GM20431 (cell line): ENCODE measurements around the gene CHMP4A.

ENCODE experiments used
- in situ Hi-C: fragments of 300-500 bp; cut with MseI, MboI; formaldehyde crosslinking; loops from one replicate; pipeline ENCODE4 v1.15.0; 2020; ENCODE audit warnings: low sequenced_read_pairs; ENCODE audit not compliant: unreplicated experiment

CHMP4A gene, protein sequence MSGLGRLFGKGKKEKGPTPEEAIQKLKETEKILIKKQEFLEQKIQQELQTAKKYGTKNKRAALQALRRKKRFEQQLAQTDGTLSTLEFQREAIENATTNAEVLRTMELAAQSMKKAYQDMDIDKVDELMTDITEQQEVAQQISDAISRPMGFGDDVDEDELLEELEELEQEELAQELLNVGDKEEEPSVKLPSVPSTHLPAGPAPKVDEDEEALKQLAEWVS

DNA sequence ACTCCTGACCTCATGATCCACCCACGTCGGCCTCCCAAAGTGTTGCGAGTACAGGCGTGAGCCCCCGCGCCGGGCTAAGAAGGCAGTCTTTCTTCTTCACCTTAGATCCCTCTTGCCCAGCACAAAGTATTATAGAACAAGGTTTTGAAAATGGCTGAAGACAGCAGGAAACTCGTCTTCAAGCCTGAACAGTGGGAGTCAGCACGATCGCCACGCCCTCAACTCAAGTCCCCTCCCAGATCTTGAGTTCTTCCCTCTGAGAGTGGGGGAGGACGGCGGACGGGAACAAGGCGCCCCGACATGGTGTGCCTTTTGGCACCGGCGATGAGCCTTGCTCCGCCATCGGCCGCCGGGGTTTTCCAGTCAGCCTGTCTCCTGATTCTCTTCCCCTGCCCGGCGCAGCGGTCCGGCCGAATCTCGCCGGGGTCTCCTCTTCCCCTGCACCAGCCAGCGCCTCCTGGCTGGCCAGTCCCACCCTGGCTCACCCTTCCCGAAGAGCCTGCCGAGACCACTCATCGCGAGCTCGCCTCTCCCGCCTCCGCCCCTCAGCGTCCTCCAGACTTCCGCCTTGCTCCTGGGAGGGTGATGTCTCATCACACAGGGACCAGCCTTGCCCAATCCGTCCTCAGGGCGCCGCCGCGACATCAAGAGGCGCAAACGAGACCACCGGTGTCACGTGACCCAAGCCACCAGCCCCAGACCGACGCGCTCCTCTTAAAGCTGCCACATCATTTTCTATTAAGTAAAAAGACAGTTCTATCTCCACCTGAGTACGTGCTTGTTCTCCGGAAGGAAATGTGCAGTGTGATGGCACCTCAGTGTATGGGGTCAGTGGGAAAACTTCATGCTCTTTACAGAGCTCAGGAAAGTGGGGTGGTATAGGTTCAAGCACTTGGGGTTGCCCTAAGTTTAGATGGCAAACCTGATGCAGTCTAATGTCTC lies at the start of gene CHMP4A:
Gene CHMP4A (minus strand): TSS at position 565 of the 942 bp plus-strand sequence. CDS start 49 bp downstream, at position 516.
- in situ Hi-C loops = no loop called here

DNA sequence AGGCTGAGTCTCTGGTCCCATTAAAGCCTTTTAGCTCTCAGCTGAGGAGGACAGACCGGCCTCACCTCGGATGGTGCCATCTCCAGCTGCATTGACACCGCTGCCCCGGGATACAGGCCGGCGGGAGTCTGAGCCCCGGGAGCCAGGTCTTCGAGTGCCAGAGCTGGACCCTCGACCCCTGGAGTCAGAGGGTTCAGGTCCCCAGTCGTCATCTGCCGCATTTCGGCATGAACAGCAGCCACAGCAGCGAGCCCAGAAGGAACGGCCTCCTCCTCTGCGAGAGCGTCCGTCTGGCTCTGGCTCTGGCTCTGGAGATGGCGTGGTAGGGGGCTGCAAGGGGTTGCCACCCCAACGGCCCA lies 48.7 kb upstream of the CHMP4A start:
- in situ Hi-C loops = no loop called here

DNA sequence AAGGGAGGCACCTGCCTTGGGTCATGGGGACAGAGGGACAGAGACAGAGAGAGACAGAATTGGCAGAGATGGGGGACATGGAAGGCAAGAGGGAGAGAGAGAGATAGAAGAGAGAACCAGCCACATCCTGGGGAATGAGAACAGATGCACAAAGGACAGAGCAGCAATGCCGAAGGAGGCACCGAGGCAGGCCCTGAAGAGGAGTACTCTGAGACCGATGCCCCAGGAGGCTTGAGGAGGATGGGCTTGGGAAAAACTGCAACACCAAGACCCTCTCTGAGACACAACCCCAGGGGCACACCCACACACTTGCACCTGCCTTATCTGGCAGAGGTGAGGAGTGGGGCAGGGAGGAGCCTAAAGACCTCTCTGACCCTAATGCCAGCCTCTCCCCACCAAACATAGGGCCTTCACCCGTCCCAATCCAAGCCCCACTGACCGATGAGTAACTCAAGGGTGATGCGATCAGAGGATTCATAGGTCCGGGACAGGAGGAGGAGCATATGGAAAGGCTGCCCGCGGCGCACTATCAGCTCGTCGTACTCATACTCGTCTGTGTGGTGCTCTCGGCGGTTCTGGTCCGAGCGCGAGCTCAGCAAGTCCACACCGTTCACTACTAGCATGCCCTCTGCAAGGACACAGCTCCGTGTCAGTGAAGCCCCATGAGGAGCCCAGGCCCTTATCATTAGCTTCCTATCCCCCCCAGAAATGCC lies 48.1 kb upstream of the CHMP4A start:
- in situ Hi-C loops = no loop called here

DNA sequence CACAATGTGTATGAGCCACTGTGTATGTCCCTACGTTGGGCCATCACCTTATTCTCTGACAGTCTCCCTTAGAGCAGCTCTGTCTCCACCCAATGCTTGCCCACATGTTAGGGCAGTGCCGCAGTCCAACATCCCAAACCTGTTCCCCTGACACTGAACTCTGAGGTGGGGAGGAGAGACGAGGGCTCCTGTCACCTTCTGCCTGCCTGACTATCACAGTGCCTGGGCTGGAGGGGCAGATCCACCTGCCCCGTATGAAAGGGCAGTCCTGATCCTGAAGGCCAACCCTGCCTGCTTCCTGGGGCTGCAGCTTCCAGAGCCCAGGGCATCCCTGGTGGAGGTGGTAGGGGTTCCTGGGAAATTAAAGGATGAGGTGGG lies 47.5 kb upstream of the CHMP4A start:
- in situ Hi-C loops = no loop called here

DNA sequence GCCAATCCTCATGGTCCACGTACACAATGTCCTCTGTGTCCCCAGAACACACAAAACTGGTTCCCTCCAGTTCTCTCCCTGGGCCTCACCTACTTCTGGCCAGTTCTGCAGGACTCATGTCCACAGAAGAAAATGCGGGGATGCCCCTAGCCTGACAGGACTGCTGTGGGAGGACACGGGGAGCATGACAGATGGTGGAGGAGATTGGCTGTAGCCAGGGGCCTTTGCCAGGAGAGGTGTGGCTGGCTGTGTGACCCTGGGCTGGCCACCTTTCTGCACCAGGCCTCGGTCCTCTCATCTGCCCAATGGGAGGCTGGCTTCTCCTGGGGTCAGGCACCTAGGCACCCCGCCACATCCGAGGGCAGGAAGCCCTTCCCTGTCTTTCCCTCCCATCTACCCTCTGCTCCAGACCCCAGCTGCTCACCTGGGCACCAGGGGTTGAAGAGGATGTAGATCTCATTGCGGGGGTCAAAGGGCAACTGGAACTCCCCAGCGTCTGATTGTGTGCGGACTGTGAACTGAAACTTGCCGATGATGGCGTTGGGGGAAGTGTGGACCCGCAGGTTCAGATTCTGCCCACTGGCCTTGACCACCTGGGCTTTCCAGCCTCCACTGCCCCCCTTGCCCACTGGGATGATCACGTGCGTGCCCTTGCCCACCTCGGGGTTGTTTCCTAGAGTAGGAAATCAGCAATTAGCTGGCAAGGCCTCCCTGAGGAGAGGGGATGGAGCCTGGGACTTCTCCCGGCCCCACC lies 46.9 kb upstream of the CHMP4A start:
- in situ Hi-C loops = no loop called here

DNA sequence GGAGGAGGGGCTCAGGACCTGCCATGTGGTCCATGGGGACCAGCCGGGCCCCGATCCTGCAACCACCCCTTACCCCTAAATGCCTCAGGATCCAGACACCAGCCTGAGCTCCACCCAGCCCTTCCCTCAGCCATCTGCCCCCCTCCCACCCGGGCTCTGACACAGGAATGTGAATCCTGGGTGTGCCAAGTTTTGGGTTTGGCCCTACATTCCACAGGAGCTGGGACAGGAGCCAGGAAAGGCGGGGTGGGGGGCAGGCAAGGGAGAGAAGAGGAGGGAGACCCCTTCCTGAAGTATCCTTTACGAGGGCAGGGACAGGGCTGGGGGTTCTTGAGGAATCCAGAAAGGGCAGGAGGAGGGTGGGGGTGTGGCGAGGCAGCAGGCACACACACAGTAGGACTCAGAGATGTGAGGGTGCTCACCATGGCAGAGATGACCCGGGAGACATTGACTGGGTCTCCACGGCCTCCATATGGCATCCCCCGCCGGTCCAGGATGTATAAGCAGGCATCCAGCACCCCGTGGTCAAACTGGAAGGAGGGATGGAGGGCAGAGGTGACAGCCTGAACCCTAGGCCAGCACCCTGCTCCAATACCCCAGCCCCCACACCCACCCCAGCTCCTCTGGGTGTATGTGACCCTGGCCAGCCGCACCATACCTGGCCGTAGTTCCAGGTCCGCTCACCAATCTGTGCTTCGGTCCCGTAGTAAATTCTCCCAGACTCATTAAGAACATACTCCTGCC lies 46.2 kb upstream of the CHMP4A start:
- in situ Hi-C loops = no loop called here

DNA sequence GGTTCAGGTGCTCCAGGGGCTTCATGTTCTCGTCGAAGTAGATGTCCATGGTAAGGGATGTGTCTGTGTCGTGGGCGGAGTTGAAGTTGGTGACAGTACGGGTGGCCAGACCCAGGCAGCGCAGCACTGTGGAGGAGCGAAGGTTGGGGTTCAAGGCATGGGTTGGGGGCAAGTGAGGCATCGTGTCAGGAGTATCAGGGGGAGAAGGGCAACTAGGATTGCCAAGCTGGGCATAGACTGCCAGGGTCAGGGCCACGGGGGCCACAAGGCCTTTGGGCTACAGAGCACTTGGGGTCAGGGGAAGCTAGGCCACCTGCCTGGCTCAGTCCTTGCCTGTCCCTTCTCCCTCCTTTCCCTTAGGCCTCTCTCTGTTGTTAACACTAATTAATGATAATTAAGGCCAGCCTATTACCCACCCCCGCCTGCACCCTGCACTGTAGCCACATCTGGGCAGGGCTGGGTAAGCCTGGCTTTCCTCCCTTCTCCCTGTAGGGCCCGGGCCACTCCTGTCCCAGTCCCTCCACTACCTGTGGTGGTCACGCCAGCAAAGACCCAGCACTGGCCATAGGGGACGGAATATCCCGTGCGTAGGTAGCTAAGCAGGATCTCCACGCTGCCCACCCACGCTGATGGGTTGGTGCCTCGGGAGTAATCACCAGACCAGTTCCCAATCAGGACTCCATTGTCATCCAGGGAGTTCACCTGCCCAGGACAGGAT lies 45.4 kb upstream of the CHMP4A start:
- in situ Hi-C loops = no loop called here

DNA sequence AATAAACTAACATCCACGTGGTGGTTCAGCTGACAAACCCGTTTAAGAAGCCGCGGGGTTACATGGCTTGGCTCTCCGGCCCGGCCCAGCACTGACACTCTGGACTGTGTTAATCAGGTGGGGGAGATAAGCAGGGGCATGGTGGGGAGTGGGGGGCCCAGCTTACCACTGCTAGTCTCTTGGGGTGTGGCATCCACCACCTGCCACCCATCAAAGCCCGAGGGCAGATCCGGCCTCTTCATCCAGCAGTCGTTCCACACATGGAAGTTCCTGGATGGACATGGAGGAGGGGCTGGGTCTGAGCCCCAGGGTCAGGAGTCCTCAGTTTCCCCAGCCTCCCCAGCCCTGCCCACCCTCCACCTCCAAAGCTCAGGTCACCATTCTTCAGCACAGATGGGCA lies 44.8 kb upstream of the CHMP4A start:
- in situ Hi-C loops = no loop called here

DNA sequence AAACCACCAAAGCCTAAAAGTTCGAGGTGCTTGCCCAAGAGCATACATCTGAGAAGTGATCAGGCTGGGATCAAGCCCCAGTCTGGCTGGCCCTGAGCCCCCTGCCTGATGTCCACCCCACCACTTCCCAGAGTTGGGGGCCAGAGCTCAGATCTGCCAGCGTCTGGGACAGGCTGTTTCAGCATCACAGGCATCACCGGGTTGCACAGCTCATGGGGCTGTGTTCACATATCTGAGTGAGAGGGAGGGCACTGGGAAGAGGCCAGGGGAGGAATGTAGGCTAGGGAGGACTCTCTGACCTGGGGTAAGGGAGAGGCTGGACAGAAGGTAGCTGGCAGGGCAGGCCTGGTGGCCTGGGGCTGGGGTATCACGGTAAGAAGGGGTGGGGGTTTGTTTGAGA lies 43.7 kb upstream of the CHMP4A start:
- in situ Hi-C loops = no loop called here

DNA sequence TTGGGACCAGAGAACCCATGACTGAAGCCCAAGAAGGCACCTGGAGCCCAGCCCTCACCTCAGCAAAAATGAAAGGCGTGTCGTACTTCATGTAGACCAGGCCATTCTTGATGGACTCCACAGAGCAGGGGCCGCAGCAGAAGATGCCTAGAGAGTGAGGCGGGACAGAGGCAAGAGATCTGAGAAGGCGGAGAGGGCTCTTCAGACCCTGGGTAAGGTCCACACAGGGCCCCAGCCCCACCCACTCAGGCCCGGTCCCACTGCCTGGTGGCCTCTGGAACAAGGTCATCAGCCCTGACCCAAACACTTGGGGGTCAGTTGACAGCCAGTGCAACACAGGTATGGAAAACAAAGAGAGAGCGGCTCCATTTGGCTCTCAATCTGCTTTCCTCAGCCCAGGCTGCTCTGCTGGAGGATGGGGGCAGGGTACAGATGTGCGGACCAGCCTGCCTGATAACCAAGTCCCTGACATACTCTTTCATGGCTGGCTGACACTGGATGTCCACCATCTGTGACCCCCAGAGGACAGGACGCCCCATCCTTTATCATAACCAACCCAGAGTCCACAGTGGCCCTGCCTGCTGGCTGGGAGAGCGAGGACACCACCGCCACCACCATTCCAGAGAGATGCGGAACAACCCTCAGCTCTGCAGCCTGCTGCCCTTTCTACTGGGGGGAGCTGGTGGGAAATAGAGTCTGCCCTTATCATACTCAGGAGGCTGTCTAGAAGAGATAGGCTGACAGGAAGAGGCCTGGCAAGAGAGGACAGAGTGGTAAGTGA lies 42.8 kb upstream of the CHMP4A start:
- in situ Hi-C loops = no loop called here

DNA sequence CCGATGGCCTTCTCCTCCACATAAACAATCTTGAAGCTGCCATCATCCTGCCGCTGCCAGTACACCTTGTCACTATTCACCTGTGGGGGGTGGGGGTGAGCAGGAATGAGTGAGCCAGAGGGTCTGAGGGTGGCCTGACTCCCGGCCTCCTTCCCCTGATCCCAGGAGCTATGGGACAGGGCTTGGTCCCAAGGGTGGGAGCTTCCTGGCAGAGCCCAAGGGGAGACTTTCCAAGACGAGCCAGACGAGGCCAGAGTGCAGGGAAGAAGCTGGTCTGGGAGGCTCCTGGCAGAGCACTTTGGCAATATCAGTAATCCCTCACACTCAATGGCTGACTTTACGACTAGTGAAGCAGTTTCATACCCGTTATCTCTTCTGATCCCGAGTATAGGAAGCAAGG lies 42.1 kb upstream of the CHMP4A start:
- in situ Hi-C loops = no loop called here

DNA sequence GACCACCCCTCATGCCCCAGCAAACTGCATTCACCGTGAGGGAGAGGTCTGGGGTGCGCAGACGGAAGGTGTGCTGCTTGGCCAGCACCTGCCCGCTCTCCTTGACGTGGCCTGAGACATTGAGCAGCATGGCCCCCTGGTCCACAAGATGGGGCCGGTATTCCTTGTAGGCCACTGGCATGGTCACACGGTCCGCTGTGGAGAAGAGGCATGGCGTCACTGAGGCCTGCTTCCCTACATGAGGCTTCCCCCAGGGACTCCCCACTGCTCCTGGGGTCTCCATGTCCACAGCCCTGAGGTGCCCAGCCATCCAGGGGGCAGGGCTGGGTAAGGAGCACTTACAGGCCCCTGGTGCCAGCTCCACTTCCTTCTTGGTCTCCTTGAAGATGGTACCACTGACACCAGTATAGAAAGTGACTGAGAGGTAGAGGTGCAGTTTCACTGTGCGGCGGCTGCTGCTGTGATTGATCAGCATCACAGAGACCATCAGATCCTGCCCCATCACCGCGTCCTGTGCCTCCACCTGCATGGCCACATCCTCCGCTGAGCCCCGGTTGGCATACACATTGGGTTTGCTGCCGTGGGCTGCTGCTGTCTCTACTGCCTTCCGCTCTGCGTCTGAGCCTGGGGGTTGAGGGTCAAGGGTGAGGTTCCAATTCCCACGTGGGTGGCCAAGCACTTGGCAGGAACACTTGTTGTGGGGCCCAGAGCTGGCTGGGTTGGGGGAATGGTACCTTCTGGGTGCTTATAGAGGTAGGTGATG lies 41.5 kb upstream of the CHMP4A start:
- in situ Hi-C loops = no loop called here

DNA sequence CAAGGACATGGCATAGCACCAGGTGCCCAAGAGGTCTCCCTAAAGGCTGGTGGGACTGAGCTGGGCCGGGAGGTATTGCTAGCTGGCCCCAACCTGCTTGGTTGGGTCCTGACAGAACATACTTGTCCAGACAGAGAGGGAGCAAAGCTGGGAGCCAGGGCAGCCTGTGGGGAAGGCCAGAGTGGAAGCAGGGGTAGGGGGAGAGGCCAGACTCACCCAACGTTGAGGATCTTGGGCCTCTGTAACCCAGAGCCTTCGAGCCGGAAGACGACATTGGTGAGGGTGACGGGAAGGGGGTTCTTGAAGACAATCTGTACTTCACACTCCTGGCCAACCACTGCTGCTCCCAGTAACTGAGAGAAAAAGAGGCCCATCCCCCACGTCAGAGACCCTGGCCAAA lies 40.6 kb upstream of the CHMP4A start:
- in situ Hi-C loops = no loop called here

DNA sequence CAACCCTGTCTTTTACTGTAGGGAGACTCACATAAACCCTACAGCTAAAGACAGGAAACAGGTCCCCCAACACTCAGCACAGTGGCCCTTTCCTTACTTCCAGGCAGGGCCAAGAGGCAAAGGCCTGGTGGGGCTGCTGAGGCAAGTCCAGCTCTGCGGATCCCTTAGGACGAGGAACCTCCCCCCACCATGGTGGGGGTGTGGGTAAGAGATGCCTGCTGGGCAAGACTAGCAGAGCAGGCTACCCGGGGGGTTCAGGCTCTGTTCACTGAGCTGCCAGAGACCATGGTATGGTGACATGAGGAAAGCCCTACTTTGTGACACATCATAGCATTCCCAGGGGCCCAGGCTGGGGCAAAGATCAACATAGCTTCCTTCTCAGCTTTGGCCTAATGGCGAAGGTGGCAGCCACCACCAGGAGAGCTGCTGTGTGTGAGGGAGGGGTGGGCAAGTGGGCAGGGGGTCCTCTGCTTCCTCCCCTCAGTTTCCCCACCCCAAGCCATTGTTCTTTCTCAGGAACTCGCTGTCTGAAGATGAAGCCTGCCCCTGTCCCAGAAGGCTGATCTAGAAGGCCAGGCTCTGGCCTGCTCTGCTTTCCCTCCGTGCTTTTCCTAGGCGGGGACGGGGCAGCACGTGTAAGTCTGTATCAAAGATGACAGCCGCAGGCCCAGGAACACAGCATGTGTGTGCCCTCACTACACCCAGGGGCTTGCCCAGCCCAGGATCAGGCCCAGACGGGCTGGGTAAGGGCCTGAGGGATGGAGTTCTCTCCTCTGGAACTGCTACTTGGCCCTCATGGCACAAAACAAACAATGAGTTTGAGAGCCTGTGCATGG lies 39.2 kb upstream of the CHMP4A start:
- in situ Hi-C loops = no loop called here

DNA sequence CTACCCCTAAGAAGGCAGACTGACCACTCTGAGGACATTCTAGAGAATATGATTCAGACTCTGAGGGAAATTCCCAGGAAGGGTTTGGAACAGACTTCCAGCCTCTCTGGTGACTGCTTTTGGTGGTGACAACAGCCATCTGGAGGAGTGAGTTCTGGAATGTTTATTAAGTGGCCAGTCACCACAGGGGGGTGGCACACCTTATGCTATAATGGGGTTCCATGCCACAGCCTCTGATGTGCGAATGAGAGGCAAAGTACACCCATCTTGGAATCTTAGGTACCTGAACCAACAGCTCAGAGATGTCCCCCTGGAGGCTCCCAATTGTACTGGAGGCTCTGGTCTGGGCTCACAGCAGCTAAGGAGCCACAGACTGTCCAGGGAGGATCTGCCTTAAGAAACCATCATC lies 38.6 kb upstream of the CHMP4A start:
- in situ Hi-C loops = no loop called here

DNA sequence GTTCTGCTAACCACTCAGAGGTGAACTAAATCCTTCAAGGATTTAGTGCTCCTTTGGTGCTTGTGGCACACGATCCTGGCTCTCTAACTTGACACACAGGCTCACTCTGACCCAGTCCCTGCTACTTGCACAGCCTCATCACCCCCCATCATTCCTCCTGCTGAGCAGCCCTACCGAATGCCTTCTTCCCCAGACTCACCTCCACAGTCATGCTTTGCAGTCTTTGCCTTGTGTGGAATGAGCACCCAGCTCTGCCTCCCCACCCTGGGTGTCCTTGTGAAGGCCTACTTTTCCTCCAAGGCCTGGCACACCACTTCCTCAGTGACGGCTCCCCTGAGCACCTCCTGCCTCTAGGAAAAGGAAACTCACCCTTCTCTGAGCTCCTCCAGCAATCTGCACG lies 37.1 kb upstream of the CHMP4A start:
- in situ Hi-C loops = no loop called here
